K562 (cell line): ENCODE measurements around the gene CHD8. TPM values are rescaled to one million over a fixed set of nuclear protein-coding genes. Genes with fewer than 3 reads are reported as not detected.

ENCODE experiments used
- CEBPZ ChIP-seq: fragments of 150-350 bp; IDR thresholded peaks from 2 replicates; pipeline ENCODE4 v1.6.1; 2014; ENCODE audit warnings: low read depth, mild to moderate bottlenecking, low read length, borderline replicate concordance
- COPS2 ChIP-seq: fragments of 450-650 bp; conservative IDR thresholded peaks from 2 replicates; pipeline ENCODE4 v1.6.1; 2016; ENCODE audit warnings: mild to moderate bottlenecking, moderate library complexity
- DLX4 ChIP-seq: fragments of 250-450 bp; sonication (Bioruptor Pico); IDR thresholded peaks from 2 replicates; pipeline ENCODE4 v1.6.1; 2021; ENCODE audit warnings: mild to moderate bottlenecking
- E2F5 ChIP-seq: sonication (generic); formaldehyde crosslinking; IDR thresholded peaks from 2 replicates; pipeline ENCODE4 v1.8.0; 2022; ENCODE audit warnings: mild to moderate bottlenecking, missing genetic modification reagents
- ETS1 ChIP-seq: conservative IDR thresholded peaks from 2 replicates; pipeline ENCODE4 v1.6.1; 2011; ENCODE audit warnings: low read depth, mild to moderate bottlenecking, low read length; ENCODE audit not compliant: control insufficient read depth
- FOXO4 ChIP-seq: fragments of 450-650 bp; formaldehyde crosslinking; IDR thresholded peaks from 2 replicates; pipeline ENCODE4 v1.4.0; 2020; ENCODE audit warnings: mild to moderate bottlenecking, moderate library complexity
- GATA2 ChIP-seq: sonication (generic); formaldehyde crosslinking; IDR thresholded peaks from 2 replicates; pipeline ENCODE4 v1.4.0; 2020; ENCODE audit warnings: mild to moderate bottlenecking, missing genetic modification reagents
- GMEB1 ChIP-seq: fragments of 250-450 bp; sonication (Bioruptor Pico); IDR thresholded peaks from 2 replicates; pipeline ENCODE4 v1.4.0; 2020; ENCODE audit warnings: mild to moderate bottlenecking
- HDGF ChIP-seq: fragments of 450-650 bp; IDR thresholded peaks from 2 replicates; pipeline ENCODE4 v1.6.1; 2016
- NR4A1 ChIP-seq, 2 experiments: fragments of 250-450 bp in 1 of 2; fragments of 450-650 bp in 1 of 2; sonication (Bioruptor Pico) in 1 of 2; IDR thresholded peaks; 2 replicates each; pipeline versions ENCODE4 v1.4.0 to v1.6.1; 2016 to 2020; ENCODE audit warnings: mild to moderate bottlenecking in 2 of 2, missing compliant biosample characterization in 1 of 2, missing genetic modification characterization in 1 of 2, moderate library complexity in 1 of 2
- POU5F1 ChIP-seq: fragments of 150-350 bp; IDR thresholded peaks from 2 replicates; pipeline ENCODE4 v1.6.1; 2014; ENCODE audit warnings: borderline replicate concordance, low read length, low read depth, mild to moderate bottlenecking; ENCODE audit not compliant: partially characterized antibody
- RBM17 ChIP-seq: fragments of 200-400 bp; formaldehyde crosslinking; IDR thresholded peaks from 2 replicates; pipeline ENCODE4 v1.6.1; 2017; ENCODE audit warnings: low read depth, mild to moderate bottlenecking, low read length, borderline replicate concordance
- TSC22D4 ChIP-seq: fragments of 450-650 bp; IDR thresholded peaks from 2 replicates; pipeline ENCODE4 v1.6.1; 2016; ENCODE audit warnings: missing genetic modification characterization, missing biosample characterization, control low read depth
- ZKSCAN3 ChIP-seq: fragments of 250-450 bp; sonication (Bioruptor Pico); IDR thresholded peaks from 2 replicates; pipeline ENCODE4 v1.4.0; 2020
- ZNF445 ChIP-seq: fragments of 250-450 bp; sonication (Bioruptor Pico); IDR thresholded peaks from 2 replicates; pipeline ENCODE4 v1.4.0; 2020; ENCODE audit warnings: low read depth, mild to moderate bottlenecking, moderate library complexity
- polyA plus RNA-seq, 8 experiments: library from polyadenylated mRNA; depleted of rRNA in 4 of 8; stranded (reverse) in 5 of 8; unstranded in 3 of 8; fragments of >200 nt; fragmentation: Nextera tagmentation in 2 of 8; fragmentation: Illumina TruSeq in 1 of 8; extraction: Ambion mirVana in 2 of 8; extraction: Trizol in 1 of 8; gene quantifications; 2 replicates each; pipeline versions ENCODE4 v1.2.1 to v1.2.3, GENCODE V29; 2011 to 2014; ENCODE audit warnings: inconsistent platforms in 1 of 8, missing spikeins in 1 of 8
- total RNA-seq, 7 experiments: library from RNA; depleted of rRNA in 6 of 7; stranded (reverse); fragments of >200 nt in 6 of 7; fragmentation: Illumina TruSeq in 2 of 7; extraction: Trizol in 2 of 7; gene quantifications; 2 replicates each; pipeline versions ENCODE4 v1.2.1 to v1.2.3, GENCODE V29; 2011 to 2021; ENCODE audit warnings: low replicate concordance in 1 of 7

Gene CHD8
- total and polyA plus RNA-seq, 9 of the 15 experiments (the other 6 are each of a cell fraction or from before 2014, with no cell fraction given), result 11.1 to 51.2 (median 32.8) TPM

- no peak for TF ChIP-seq DLX4 (CRISPR knock-in tag)
- TF ChIP-seq COPS2, result no peak
- TF ChIP-seq GATA2 (CRISPR knock-in tag), result no peak
- no peak for TF ChIP-seq E2F5 (CRISPR knock-in tag)
- no peak for TF ChIP-seq ZNF445
- TF ChIP-seq ETS1, result no peak; the same call in 1 of the 2 replicates
- TF ChIP-seq POU5F1, result no peak
- TF ChIP-seq TSC22D4 (tag), result no peak
- no peak for TF ChIP-seq GMEB1 (CRISPR knock-in tag)
- no peak for TF ChIP-seq CEBPZ
- TF ChIP-seq NR4A1 (CRISPR knock-in tag; IDR thresholded peaks at IDR 0.05), result no peak
- no peak for TF ChIP-seq NR4A1 (tag; IDR thresholded peaks at IDR 0.05)
- TF ChIP-seq ZKSCAN3 (CRISPR knock-in tag), result no peak
- TF ChIP-seq RBM17, result no peak
- TF ChIP-seq HDGF, result no peak
- TF ChIP-seq FOXO4 (CRISPR knock-in tag), result no peak
These were observed 21.2 kb upstream of the CHD8 start, which contains the start of the genes RAB2B and TOX4 (continued) for GRCh38 chr14:21476925-21477681.
